H54 (cell line): ENCODE results near the gene GP1BB.
"Not testable (repeated sequence)": the region's sequence is repeated elsewhere in the genome, so short reads cannot be mapped to it uniquely, and the experiment has no call there.

Source experiments
- DNase-seq: peaks from one replicate; pipeline ENCODE4 v3.0.0; 2011; ENCODE audit warnings: low spot score, mixed read lengths; ENCODE audit not compliant: insufficient read length
- FAIRE-seq: peaks from 3 replicates; lab custom pipeline; 2011; peaks lifted over from hg19 to GRCh38; lab: Jason Lieb, UNC
- POLR2A ChIP-seq: IDR thresholded peaks from 2 replicates; pipeline ENCODE4 v1.6.1; 2011; ENCODE audit warnings: low read depth, mild to moderate bottlenecking, low read length

Gene GP1BB

DNA sequence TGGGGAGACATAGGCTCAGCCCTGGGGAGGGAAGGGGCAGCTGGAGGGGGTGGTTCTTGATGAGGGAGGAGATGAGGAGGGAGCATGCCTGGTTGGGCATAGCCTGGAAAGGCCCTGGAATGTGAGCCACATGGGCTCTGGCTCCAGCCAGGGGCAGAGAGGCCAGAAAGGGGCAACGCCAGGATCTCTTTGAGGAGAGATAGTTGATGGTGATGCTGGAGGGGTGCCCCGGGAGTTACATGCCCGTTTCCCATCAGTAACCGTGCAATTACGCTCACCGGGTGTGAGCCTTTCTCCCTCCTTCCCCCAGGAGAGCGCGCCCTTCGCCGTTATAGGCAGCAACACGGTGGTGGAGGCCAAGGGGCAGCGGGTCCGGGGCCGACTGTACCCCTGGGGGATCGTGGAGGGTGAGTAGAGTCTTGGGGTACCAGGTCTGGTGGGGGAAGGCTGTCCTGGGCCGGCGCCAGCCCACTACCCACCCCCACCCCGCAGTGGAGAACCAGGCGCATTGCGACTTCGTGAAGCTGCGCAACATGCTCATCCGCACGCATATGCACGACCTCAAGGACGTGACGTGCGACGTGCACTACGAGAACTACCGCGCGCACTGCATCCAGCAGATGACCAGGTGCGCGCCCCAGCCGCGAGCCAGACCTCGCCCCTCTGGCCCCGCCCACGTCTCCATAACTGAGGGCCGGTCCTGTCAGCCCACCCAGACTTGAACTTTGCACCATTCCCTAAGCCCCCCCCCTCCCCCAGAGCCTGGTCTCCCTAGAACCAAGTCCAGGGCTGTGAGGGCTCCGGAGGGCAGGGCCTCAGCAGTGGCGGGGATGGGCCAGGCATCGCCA, 1.8 kb upstream of the GP1BB start:
- no peak for FAIRE-seq
- TF ChIP-seq POLR2A: no peak
- DNase-seq: no peak

DNA sequence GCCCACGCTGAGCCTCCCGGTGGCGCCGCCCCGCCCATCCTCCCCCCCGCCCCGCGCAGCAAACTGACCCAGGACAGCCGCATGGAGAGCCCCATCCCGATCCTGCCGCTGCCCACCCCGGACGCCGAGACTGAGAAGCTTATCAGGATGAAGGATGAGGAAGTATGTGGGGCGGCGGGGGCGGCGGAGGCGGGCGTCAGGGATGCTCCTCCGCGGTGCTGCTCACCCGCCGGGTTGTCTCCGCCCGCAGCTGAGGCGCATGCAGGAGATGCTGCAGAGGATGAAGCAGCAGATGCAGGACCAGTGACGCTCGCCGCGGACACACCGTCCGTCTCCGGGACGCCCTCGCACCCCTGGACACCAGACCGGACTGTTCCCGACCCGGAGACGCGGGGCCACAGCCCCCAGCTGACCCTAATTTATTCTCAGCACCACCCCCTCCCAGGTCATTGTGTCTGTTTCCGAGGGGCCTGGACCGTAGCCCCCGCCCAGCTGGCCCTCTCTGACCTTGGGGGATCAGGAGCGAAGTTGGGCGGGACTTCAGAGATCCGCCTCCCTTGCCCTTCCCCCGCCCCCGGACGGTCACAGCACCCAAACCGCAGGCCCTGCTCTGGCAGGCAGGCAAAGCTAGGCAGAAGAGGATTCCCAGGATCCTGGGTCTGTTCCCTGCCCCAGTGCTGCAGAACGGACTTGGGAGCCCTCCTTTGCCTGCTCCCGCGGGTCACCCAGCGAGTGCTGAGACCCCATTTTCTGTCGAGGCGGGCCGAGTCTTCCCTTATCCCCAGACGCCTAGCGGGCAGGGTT, 959 bp upstream of the GP1BB start:
- FAIRE-seq (no peak), DNase-seq (no peak)
- no peak for TF ChIP-seq POLR2A

DNA sequence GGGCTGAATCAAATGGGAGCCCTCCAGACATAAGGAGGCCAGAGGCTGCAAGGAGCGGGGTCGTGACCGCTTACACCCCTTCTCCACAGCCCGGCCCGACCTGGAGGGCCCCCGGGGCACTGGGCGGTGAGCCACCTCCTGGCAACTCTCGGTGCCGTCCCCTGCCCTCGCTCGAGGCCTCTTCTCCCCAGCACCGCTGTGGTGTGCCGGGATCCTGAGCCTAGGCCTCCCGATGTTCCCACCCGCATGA, 432 bp upstream of the GP1BB start:
- no peak for DNase-seq
- FAIRE-seq: no peak
- TF ChIP-seq POLR2A: no peak

DNA sequence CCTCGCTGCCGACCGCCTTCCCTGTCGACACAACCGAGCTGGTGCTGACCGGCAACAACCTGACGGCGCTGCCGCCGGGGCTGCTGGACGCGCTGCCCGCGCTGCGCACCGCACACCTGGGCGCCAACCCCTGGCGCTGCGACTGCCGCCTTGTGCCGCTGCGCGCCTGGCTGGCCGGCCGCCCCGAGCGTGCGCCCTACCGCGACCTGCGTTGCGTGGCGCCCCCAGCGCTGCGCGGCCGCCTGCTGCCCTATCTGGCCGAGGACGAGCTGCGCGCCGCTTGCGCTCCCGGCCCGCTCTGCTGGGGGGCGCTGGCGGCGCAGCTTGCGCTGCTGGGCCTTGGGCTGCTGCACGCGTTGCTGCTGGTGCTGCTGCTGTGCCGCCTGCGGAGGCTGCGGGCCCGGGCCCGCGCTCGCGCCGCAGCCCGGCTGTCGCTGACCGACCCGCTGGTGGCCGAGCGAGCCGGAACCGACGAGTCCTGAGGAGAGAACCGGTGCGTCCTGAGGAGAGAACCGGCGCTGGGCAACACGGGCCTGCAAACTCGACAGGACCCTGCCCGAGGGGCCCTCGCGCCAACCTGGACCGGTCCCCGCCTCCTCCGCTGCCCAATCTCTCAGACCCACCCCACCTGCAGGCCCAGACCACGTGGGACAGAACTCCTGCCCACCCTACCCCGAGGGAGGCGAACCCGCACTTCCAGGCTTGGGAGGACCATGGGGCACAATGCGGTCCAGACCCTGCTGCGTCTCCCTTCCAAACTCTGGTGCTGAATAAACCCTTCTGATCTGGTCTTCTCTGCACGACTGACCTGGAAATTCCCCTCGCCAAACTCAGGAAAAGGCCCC, 866 bp downstream of the GP1BB start:
- DNase-seq (no peak), FAIRE-seq (no peak)
- no peak for TF ChIP-seq POLR2A

DNA sequence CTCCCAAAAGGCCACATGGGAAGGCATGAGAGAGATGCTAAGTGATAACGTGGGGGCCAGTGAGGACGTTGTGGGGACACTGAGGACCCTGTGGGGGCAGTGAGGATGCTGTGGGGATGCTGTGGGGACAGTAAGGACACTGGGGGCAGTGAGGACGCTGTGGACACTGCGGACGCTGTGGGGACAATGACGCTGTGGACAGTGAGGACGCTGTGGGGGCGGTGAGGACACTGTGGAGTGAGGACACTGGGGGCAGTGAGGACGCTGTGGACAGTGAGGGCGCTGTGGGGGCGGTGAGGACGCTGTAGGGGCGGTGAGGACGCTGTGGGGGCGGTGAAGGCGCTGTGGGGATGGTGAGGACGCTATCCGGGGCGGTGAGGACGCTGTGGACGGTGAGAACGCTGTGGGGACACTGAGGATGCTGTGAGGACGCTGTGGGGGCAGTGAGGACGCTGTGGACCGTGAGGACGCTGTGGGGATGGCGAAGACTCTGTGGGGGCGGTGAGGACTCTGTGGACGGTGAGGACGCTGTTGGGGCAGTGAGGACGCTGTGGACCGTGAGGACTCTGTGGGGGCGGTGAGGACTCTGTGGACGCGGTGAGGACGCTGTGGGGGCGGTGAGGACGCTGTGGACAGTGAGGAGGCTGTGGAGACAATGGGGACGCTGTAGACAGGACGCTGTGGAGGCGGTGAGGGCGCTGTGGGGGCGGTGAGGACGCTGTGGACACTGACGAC, 1.8 kb downstream of the GP1BB start:
- DNase-seq (no peak), FAIRE-seq (no peak)
- TF ChIP-seq POLR2A: no peak

DNA sequence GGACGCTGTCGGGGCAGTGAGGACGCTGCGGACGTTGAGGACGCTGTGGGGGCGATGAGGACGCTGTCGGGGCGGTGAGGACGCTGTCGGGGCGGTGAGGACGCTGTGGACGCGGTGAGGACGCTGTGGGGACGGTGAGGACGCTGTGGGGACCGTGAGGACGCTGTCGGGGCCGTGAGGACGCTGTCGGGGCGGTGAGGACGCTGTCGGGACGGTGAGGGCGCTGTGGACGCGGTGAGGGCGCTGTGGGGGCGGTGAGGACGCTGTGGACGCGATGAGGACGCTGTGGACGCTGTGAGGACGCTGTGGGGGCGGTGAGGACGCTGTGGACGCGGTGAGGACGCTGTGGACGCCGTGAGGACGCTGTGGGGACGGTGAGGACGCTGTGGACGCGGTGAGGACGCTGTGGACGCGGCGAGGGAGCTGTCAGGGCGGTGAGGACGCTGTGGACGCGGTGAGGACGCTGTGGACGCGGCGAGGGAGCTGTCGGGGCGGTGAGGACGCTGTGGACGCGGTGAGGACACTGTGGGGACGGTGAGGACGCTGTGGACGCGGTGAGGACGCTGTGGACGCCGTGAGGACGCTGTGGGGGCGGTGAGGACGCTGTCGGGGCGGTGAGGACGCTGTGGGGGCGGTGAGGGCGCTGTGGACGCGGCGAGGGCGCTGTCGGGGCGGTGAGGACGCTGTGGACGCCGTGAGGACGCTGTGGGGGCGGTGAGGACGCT, 2.9 kb downstream of the GP1BB start:
- not testable (repeated sequence) for DNase-seq, FAIRE-seq

DNA sequence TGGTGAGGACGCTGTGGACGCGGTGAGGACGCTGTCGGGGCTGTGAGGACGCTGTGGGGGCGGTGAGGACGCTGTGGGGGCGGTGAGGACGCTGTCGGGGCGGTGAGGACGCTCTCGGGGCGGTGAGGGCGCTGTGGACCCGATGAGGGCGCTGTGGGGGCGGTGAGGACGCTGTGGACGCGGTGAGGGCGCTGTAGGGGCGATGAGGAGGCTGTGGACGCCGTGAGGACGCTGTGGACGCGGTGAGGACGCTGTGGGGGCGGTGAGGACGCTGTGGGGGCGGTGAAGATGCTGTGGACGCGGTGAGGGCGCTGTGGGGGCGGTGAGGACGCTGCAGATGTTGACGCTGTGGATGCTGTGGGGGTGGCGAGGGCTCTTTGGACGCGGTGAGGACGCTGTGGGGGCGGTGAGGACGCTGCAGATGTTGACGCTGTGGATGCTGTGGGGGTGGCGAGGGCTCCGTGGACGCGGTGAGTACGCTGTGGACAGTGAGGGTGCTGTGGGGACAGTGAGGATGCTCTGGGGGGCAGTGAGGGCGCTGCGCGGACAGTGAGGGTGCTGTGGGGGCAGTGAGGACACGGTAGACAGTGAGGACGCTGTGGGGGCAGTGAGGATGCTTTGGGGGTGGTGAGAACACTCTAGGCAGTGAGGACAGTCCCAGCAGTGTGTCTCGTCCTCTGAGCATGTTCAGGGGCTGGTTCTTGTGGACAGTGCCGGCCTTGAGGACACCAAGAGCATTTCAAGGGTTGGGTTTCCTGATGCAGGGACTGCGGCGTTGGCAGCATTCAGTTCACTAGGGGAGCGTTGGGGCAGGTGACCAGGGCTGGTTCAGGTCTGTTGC, 4.2 kb downstream of the GP1BB start:
- FAIRE-seq (no peak), DNase-seq (no peak)
- no peak for TF ChIP-seq POLR2A

DNA sequence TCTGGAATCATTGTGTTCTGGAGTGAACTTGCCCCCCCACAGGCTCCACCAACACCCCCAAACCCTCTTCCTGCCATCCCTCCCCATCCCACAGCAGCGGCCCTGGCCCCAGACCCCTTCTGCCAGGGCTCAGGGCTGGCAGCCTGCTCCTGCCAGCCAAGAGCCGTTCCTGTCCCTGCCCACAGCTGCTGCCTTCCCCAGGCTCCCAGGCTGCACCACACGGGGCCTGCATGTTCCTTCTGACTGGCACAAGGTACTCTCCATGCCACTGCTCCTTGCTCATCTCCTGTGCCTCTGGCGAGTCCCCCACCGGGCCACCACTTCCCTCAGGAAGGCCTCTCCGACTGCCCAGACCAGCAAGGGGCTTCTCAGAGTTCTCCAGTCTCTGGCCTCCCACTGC, 4.9 kb downstream of the GP1BB start:
- no peak for FAIRE-seq
- no peak for TF ChIP-seq POLR2A
- DNase-seq: no peak

DNA sequence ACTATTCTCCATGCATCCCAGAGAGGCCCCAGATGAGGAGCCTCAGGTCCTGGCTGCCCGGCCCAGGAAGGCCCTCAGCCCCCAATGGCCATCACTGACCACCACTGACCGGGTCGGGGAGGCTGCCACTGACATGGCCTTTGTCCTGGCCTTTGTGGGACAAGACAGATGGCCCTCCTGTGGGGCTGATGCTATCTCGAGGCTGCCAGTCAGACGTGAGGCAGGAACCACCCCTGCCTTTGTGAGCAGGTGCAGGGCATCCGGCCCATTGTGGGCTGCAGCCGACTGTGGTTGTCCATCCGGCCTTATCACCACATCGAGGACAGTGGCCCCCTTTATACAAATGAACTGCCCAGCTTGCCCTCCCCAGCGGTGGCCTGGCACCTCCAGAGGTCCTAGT, 5.5 kb downstream of the GP1BB start:
- no peak for DNase-seq
- no peak for FAIRE-seq

DNA sequence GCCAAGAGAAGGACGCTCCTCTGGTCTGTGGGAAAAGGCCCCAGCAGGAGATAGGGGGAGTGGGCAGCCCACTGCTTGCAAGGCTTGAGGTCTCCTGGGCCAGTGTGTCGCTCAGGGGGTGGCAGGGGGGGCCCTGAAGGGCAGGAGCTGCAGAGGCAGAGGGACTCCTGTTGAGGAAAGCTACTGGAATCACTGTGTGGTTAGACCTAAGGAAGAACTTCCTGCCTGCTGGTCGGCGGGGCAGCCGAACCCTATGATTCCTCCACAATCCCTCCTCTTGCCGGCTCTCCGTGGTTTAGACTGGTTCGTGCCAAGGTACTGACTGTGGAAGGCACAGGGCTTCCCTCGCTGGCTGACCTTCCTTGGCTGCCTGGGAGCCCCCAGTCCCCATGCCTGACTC, 6.2 kb downstream of the GP1BB start:
- DNase-seq: no peak
- TF ChIP-seq POLR2A: no peak
- no peak for FAIRE-seq

More for the DNA sequence above, 5.5 kb downstream of the GP1BB start:
- TF ChIP-seq POLR2A: no peak

DNA sequence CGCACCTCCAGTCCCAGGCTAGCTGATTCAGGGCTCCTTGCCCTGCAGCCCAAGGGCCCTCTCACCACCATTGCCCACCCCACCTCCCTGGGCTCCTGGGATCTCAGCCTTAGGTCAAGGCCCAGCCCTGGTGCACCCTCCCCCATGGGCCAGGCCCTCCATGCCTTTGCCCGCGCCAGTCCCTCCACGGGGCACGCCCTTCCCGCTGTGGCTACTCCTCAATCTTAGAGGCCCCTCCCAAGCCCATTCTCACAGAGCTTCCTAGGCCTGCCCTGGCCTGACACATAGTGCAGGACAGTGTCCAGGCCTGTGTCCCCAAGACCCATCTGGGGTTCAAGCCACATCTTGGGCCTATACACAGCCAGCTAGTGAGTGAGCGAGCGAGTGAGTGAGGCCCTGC, 6.9 kb downstream of the GP1BB start:
- FAIRE-seq: no peak
- no peak for DNase-seq
- TF ChIP-seq POLR2A: no peak
